Stimulated activated CD8-positive, alpha-beta memory T cell treated with anti-CD3 and anti-CD28 coated beads, Interleukin-4, amount 100 ng/mL, for 48 hours (primary cell): ENCODE measurements around the gene CCM2L.

Experiments used
- DNase-seq: peaks from one replicate; pipeline ENCODE4 v3.0.0-alpha.2; 2020

CCM2L gene

GRCh38 chr20:32062776-32063170 lies 52.5 kb downstream of the CCM2L start:
- peak; percentile 30 for DNase-seq

GRCh38 chr20:32063695-32064094 lies 53.5 kb downstream of the CCM2L start:
- no peak for DNase-seq

DNA sequence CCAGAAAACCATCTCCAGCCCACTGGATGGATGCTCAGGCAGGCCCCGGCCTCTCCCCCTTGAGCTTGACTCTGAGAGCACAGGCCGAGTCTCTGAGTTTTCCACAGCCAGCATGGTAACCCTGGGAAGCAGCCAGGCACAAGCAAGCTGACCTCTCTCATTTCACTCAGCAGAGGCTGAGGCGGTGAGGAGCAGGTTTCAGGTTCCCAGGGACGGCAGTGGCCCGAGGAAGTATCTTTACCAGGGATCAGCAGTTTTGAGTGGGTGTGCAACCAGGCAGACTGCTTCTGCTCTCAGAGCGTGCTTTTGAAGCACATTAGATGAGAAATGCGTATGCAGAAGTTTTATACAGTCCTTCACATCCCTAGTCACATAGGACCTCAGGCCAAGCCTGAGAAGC lies 54.4 kb downstream of the CCM2L start:
- DNase-seq: no peak

- DNase-seq: no peak
Observed at GRCh38 chr20:32067234-32067821, 57.1 kb downstream of the CCM2L start.

DNA sequence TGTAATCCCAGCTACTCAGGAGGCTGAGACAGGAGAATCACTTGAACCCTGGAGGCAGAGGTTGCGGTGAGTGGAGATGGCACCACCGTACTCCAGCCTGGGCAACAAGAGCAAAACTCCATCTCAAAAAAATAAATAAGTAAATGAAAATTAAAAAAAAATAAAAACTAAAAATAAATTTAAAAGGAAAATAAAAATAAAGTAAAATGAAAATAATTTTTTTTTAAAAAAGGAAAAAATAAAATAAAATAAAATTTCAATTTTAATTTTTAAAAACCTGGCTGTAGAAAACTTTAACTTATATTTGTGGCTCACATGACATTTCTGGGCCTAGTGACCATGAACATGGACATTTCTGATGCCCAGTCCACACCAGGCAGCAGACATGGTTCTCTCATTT lies 57.9 kb downstream of the CCM2L start:
- DNase-seq: no peak

DNA sequence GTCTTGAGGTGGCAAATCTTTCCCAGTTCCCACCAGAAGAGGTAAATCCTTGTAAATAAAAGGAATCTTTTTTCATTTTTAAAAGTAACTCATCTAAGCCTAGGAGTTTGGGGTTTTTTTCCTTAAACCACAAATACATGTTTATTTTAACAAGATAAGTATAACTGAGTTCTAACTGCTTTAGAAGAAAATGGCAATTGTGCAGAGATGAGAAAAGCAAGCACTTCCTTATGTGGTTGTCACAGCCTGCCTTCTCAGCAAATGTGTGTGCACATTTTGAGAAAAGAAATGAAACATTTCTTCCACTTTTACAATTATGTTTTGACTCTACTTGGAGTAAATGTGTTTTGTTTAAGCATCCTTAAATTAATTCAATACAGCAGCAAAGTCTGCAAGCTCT lies 59.5 kb downstream of the CCM2L start:
- no peak for DNase-seq

DNA sequence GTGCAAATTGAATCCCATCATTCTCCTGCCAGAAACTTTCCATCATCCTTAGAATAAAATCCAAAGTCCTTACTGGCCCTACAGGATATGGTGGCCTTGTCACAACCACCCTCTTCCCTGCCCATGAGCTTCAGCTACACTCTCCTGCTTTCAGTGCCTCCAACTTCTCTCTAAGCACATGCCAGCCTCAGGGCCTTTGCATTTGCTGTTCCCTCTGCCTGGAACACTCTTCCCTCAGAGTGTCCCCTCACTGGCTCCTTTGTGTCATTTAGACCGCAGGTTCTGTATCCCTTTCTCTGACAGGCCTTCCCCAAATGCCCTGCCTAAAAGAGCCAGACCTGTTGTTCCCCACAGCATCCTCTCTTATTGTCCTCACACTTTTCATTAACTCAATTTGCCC lies 60.0 kb downstream of the CCM2L start:
- no peak for DNase-seq

DNA sequence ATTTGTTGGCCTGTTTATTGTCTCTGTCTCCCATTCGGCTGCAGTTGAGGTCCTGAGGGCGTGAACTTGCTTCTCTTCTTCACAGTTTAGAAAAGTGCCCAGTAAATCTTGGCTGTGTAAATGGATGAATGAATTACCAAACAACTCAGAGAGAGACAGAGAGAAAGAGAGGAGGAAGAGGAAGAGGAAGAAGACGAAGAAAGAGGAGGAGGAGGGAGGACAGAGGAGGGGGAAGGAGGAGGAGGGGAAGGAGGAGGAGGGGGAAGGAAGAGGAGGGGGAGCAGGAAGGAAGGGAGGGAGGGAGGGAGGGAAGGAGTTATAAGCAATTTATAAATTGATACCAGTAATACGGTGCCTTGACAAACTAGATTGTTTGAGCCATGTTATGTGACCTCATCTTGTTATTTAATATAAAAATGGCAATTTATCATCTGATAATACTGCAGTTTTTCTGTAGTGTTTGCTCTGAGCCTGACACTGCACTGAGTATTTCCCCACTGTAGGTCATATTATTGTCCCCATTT lies 60.5 kb downstream of the CCM2L start:
- no peak for DNase-seq

- DNase-seq: no peak
Observed at GRCh38 chr20:32071395-32072167, 61.3 kb downstream of the CCM2L start.

- DNase-seq: no peak
Observed at GRCh38 chr20:32072168-32072750, 62.0 kb downstream of the CCM2L start.

DNA sequence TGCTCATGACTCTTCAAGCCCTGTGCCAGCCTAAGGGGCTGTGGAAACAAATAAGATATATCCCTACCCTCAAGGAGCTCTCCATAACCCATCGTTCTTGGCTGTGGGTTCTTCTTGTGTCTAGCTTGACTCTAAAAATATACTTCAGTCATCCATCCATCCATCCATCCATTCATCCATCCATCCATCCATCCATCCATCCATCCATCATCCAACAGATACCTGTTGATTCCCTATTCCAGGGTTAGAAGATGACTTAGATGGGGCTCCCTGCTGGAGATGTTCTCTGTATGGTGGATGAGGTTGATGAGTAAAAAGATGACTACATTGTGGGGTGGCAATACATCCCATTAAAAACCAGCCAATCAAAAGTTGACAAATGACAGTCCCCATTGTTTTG lies 65.3 kb downstream of the CCM2L start:
- DNase-seq: no peak

DNA sequence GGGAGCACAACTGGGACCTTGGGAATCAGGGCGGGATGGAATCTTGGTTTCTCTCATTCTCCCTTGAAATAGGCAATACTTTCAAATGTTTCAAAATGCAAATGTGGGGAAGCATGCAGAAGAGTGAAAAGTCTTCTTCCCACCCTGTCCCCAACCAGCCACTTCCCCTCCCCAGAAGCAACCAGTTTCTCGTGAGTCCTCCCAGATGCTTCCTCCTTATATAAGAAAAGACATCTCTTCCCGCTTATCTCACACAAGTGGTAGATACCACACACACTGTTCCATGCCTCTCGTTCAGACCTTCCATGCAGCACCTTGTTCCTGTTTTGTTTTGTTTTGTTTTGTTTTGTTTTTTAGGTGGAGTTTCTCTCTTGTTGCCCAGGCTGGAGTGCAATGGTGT lies 67.0 kb downstream of the CCM2L start:
- DNase-seq: no peak

GRCh38 chr20:32078322-32078721 lies 68.1 kb downstream of the CCM2L start:
- DNase-seq: no peak

GRCh38 chr20:32078791-32079190 lies 68.6 kb downstream of the CCM2L start:
- DNase-seq: no peak

GRCh38 chr20:32079655-32080109 lies 69.4 kb downstream of the CCM2L start:
- no peak for DNase-seq

- no peak for DNase-seq
Observed at GRCh38 chr20:32080783-32081182, 70.5 kb downstream of the CCM2L start.
